GM23338 (cell line): ENCODE results near the gene TMBIM1. TPM values are rescaled to one million over a fixed set of nuclear protein-coding genes. Genes with fewer than 3 reads are reported as not detected.

ENCODE experiments used
- ATAC-seq: fragments of 200-7000 bp; cut with Tn5 transposase; 3 replicates; pipeline ENCODE4 v1.9.1; 2020
- DNase-seq: peaks from one replicate; pipeline ENCODE4 v3.0.0-alpha.2; 2015; ENCODE audit warnings: low spot score
- H2AFZ ChIP-seq: fragments of 200-600 bp; sonication (generic); 2 replicates; pipeline ENCODE4 v1.8.0; 2016; ENCODE audit warnings: antibody characterized with exemption, mild to moderate bottlenecking, moderate library complexity
- H3F3A ChIP-seq: fragments of 200-600 bp; sonication (generic); replicated peaks from 2 replicates; pipeline ENCODE4 v1.8.0; 2017; ENCODE audit warnings: antibody characterized with exemption, mixed run types, low read depth
- H3K27ac ChIP-seq: fragments of 200-600 bp; sonication (generic); 2 replicates; pipeline ENCODE4 v1.6.1; 2016; ENCODE audit warnings: low read depth
- H3K27me3 ChIP-seq: fragments of 200-600 bp; sonication (generic); 2 replicates; pipeline ENCODE4 v1.8.0; 2016; ENCODE audit warnings: mild to moderate bottlenecking, mixed run types, moderate library complexity; ENCODE audit not compliant: insufficient read depth
- H3K36me3 ChIP-seq: fragments of 200-600 bp; sonication (generic); 2 replicates; pipeline ENCODE4 v1.8.0; 2016; ENCODE audit warnings: mild to moderate bottlenecking; ENCODE audit not compliant: insufficient read depth
- H3K4me1 ChIP-seq: fragments of 200-600 bp; sonication (generic); 2 replicates; pipeline ENCODE4 v1.8.0; 2016; ENCODE audit warnings: mild to moderate bottlenecking, moderate library complexity; ENCODE audit not compliant: insufficient read depth
- H3K4me2 ChIP-seq: fragments of 200-600 bp; sonication (generic); 2 replicates; pipeline ENCODE4 v1.7.1; 2017; ENCODE audit warnings: mixed run types
- H3K4me3 ChIP-seq: fragments of 200-600 bp; sonication (generic); 2 replicates; pipeline ENCODE4 v1.6.1; 2016; ENCODE audit warnings: mixed run types
- H3K79me2 ChIP-seq: fragments of 200-600 bp; sonication (generic); replicated peaks from 2 replicates; pipeline ENCODE4 v1.8.0; 2017; ENCODE audit warnings: mild to moderate bottlenecking; ENCODE audit not compliant: insufficient read depth
- H3K9me2 ChIP-seq: fragments of 200-600 bp; sonication (generic); 2 replicates; pipeline ENCODE4 v1.8.0; 2017; ENCODE audit not compliant: insufficient read depth
- H4K20me1 ChIP-seq: fragments of 200-600 bp; sonication (generic); replicated peaks from 2 replicates; pipeline ENCODE4 v1.8.0; 2017; ENCODE audit warnings: mild to moderate bottlenecking; ENCODE audit not compliant: insufficient read depth
- H3K27ac Mint-ChIP-seq: 2 replicates; pipeline ENCODE4 v1.8.0; 2020; ENCODE audit warnings: inconsistent platforms, mild to moderate bottlenecking, moderate library complexity, mixed read lengths
- H3K27me3 Mint-ChIP-seq: 3 replicates; pipeline ENCODE4 v1.8.0; 2022; ENCODE audit warnings: low read depth, mild to moderate bottlenecking, moderate library complexity, mixed read lengths, inconsistent platforms; ENCODE audit not compliant: insufficient read depth, poor library complexity
- H3K36me3 Mint-ChIP-seq: 3 replicates; pipeline ENCODE4 v1.8.0; 2021; ENCODE audit warnings: low read depth, mild to moderate bottlenecking, inconsistent platforms, moderate library complexity, mixed read lengths
- H3K4me1 Mint-ChIP-seq: 3 replicates; pipeline ENCODE4 v1.8.0; 2020; ENCODE audit warnings: mild to moderate bottlenecking, inconsistent platforms, mixed read lengths
- H3K4me3 Mint-ChIP-seq: 3 replicates; pipeline ENCODE4 v1.8.0; 2021; ENCODE audit warnings: moderate library complexity, mild to moderate bottlenecking, inconsistent platforms, mixed read lengths
- H3K9me3 Mint-ChIP-seq: 3 replicates; pipeline ENCODE4 v1.8.0; 2020; ENCODE audit warnings: moderate library complexity, mild to moderate bottlenecking, inconsistent platforms, mixed read lengths
- JUNB ChIP-seq: IDR thresholded peaks from one replicate; pipeline ENCODE4 v1.6.1; 2016; ENCODE audit warnings: antibody characterized with exemption; ENCODE audit not compliant: unreplicated experiment
- POLR2AphosphoS5 ChIP-seq: IDR thresholded peaks from 2 replicates; pipeline ENCODE4 v1.6.1; 2016; ENCODE audit warnings: antibody characterized with exemption, low read depth
- ZNF114 ChIP-seq: fragments of 250-450 bp; sonication (Bioruptor Pico); IDR thresholded peaks from 2 replicates; pipeline ENCODE4 v1.5.0; 2020; ENCODE audit warnings: mild to moderate bottlenecking, moderate library complexity
- ZNF331 ChIP-seq: fragments of 250-450 bp; sonication (Bioruptor Pico); IDR thresholded peaks from 2 replicates; pipeline ENCODE4 v1.5.0; 2020; ENCODE audit warnings: low read depth, mild to moderate bottlenecking, moderate library complexity
- polyA plus RNA-seq: library from polyadenylated mRNA; unstranded; fragments of >200 nt; fragmentation: Nextera tagmentation; extraction: Ambion mirVana; gene quantifications from 2 replicates; pipeline ENCODE4 v1.2.1, GENCODE V29; 2016
- total RNA-seq: library from RNA; depleted of rRNA; stranded (reverse); fragments of >200 nt; shearing (Covaris generic); gene quantifications from 2 replicates; pipeline ENCODE4 v1.2.3, GENCODE V29; 2014
- TF ChIP-seq, protein P1 (sequence below): IDR thresholded peaks from one replicate; pipeline ENCODE4 v1.6.1; 2018; ENCODE audit warnings: antibody characterized with exemption; ENCODE audit not compliant: unreplicated experiment
- TF ChIP-seq, protein P2 (sequence below): fragments of 250-450 bp; sonication (Bioruptor Pico); IDR thresholded peaks from 2 replicates; pipeline ENCODE4 v1.5.0; 2020; ENCODE audit warnings: mild to moderate bottlenecking, moderate library complexity

Gene TMBIM1
- total and polyA plus RNA-seq, 2 experiments from 2014 or later, result 12.0 to 20.8 TPM

DNA sequence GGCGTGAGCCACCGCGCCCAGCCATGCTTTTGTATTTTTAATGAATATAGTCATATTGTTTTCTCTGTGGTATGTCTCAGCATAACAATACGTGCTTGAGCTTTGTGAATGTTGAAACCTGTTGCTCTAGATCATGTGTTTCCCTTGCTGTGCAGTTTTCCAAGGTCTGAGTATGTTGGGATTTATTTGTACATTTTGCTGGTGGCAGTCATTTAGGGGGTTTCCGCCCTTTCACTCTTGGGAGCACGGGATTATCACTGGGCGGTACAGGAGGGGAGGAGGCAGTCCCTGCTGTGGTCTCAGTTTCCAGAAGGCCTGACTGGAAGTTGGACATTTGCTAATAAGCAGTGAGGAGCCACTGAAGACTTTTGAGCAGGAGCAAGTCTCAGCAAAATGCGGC is 39.4 kb upstream of the TMBIM1 start (continued):
- TF ChIP-seq, protein P1, sequence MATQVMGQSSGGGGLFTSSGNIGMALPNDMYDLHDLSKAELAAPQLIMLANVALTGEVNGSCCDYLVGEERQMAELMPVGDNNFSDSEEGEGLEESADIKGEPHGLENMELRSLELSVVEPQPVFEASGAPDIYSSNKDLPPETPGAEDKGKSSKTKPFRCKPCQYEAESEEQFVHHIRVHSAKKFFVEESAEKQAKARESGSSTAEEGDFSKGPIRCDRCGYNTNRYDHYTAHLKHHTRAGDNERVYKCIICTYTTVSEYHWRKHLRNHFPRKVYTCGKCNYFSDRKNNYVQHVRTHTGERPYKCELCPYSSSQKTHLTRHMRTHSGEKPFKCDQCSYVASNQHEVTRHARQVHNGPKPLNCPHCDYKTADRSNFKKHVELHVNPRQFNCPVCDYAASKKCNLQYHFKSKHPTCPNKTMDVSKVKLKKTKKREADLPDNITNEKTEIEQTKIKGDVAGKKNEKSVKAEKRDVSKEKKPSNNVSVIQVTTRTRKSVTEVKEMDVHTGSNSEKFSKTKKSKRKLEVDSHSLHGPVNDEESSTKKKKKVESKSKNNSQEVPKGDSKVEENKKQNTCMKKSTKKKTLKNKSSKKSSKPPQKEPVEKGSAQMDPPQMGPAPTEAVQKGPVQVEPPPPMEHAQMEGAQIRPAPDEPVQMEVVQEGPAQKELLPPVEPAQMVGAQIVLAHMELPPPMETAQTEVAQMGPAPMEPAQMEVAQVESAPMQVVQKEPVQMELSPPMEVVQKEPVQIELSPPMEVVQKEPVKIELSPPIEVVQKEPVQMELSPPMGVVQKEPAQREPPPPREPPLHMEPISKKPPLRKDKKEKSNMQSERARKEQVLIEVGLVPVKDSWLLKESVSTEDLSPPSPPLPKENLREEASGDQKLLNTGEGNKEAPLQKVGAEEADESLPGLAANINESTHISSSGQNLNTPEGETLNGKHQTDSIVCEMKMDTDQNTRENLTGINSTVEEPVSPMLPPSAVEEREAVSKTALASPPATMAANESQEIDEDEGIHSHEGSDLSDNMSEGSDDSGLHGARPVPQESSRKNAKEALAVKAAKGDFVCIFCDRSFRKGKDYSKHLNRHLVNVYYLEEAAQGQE, result no peak
- TF ChIP-seq JUNB (no peak), ZNF114 (CRISPR knock-in tag) (no peak)

DNA sequence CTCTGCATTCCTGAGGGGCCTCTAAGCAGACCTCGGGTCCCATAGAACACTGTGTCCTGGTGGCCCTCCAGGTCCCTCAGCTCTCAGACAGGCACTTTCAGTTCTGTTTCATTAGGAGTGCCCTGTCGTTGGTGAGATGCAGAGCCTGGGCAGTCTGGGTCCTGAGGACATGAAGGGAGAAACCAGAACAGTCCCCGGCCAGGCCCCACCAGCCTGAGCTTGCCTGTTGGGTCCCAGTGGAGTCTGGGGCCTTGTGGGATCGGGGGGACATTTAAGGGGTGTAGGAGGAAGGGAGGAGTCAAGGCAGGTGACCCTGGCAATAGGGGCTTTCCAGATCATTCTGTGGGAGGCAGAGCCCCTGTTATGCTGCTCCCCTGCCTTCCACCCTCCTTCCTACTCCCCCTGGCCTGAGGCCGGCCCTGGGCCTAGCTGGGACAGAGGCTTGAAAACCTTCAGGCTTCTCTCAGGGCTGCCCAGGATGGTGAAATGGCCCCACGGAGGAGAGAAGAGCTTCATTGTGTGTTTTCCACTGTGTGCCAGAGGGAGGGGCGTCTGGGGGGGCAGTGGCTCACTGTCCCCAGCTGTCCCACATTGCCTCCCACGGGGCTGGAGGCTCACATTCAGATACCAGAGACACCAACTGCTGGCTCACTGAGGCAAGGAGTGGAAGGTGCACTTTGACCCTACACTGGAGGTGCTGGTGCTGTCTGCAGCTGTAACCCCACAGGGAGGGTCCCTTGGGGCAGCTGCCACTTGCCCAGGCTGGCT is 37.7 kb upstream of the TMBIM1 start:
- H3K36me3 ChIP-seq, result no peaks in the 10 kb centered on the region
- no peaks in the 10 kb centered on the region for H3K9me2 ChIP-seq
- TF ChIP-seq, protein P2, sequence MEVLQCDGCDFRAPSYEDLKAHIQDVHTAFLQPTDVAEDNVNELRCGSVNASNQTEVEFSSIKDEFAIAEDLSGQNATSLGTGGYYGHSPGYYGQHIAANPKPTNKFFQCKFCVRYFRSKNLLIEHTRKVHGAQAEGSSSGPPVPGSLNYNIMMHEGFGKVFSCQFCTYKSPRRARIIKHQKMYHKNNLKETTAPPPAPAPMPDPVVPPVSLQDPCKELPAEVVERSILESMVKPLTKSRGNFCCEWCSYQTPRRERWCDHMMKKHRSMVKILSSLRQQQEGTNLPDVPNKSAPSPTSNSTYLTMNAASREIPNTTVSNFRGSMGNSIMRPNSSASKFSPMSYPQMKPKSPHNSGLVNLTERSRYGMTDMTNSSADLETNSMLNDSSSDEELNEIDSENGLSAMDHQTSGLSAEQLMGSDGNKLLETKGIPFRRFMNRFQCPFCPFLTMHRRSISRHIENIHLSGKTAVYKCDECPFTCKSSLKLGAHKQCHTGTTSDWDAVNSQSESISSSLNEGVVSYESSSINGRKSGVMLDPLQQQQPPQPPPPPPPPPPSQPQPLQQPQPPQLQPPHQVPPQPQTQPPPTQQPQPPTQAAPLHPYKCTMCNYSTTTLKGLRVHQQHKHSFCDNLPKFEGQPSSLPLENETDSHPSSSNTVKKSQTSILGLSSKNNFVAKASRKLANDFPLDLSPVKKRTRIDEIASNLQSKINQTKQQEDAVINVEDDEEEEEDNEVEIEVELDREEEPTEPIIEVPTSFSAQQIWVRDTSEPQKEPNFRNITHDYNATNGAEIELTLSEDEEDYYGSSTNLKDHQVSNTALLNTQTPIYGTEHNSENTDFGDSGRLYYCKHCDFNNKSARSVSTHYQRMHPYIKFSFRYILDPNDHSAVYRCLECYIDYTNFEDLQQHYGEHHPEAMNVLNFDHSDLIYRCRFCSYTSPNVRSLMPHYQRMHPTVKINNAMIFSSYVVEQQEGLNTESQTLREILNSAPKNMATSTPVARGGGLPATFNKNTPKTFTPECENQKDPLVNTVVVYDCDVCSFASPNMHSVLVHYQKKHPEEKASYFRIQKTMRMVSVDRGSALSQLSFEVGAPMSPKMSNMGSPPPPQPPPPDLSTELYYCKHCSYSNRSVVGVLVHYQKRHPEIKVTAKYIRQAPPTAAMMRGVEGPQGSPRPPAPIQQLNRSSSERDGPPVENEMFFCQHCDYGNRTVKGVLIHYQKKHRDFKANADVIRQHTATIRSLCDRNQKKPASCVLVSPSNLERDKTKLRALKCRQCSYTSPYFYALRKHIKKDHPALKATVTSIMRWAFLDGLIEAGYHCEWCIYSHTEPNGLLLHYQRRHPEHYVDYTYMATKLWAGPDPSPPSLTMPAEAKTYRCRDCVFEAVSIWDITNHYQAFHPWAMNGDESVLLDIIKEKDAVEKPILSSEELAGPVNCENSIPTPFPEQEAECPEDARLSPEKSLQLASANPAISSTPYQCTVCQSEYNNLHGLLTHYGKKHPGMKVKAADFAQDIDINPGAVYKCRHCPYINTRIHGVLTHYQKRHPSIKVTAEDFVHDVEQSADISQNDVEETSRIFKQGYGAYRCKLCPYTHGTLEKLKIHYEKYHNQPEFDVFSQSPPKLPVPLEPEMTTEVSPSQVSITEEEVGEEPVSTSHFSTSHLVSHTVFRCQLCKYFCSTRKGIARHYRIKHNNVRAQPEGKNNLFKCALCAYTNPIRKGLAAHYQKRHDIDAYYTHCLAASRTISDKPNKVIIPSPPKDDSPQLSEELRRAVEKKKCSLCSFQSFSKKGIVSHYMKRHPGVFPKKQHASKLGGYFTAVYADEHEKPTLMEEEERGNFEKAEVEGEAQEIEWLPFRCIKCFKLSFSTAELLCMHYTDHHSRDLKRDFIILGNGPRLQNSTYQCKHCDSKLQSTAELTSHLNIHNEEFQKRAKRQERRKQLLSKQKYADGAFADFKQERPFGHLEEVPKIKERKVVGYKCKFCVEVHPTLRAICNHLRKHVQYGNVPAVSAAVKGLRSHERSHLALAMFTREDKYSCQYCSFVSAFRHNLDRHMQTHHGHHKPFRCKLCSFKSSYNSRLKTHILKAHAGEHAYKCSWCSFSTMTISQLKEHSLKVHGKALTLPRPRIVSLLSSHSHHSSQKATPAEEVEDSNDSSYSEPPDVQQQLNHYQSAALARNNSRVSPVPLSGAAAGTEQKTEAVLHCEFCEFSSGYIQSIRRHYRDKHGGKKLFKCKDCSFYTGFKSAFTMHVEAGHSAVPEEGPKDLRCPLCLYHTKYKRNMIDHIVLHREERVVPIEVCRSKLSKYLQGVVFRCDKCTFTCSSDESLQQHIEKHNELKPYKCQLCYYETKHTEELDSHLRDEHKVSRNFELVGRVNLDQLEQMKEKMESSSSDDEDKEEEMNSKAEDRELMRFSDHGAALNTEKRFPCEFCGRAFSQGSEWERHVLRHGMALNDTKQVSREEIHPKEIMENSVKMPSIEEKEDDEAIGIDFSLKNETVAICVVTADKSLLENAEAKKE (CRISPR knock-in tag), result no peak
- no peak for TF ChIP-seq POLR2AphosphoS5
- no peak for TF ChIP-seq JUNB
- TF ChIP-seq ZNF331, result no peak
- DNase-seq, result no peak
- H3K4me1 ChIP-seq, result peaks cover 29% of the 10 kb centered on the region
- H3K9me3 Mint-ChIP-seq, result no peaks in the 10 kb centered on the region
- H3K4me3 ChIP-seq, result no peak overlapping the region
- peaks cover 55% of the 10 kb centered on the region for H3K4me1 Mint-ChIP-seq
- no peak overlapping the region for H3K27ac ChIP-seq
- no peaks in the 10 kb centered on the region for H3K36me3 Mint-ChIP-seq
- no peak for ATAC-seq
- no peaks in the 10 kb centered on the region for H4K20me1 ChIP-seq
- H3K4me3 Mint-ChIP-seq, result no peak overlapping the region
- H3K79me2 ChIP-seq, result no peaks in the 10 kb centered on the region
- H3K4me2 ChIP-seq, result no peak overlapping the region
- peaks cover 11% of the 10 kb centered on the region for H3K27me3 Mint-ChIP-seq
- H3F3A ChIP-seq, result no peaks in the 10 kb centered on the region
- no peak overlapping the region for H2AFZ ChIP-seq
- no peak overlapping the region for H3K27ac Mint-ChIP-seq
- H3K27me3 ChIP-seq, result no peaks in the 10 kb centered on the region
